Activated gamma-delta T cell treated with anti-CD3 and anti-CD28 coated beads, Interleukin-2, amount 50 U/mL, for 16 hours (primary cell): ENCODE results near the gene TNS4.

ENCODE experiments used
- DNase-seq: peaks from one replicate; pipeline ENCODE4 v3.0.0-alpha.2; 2020; ENCODE audit warnings: low read depth

Gene TNS4

DNA sequence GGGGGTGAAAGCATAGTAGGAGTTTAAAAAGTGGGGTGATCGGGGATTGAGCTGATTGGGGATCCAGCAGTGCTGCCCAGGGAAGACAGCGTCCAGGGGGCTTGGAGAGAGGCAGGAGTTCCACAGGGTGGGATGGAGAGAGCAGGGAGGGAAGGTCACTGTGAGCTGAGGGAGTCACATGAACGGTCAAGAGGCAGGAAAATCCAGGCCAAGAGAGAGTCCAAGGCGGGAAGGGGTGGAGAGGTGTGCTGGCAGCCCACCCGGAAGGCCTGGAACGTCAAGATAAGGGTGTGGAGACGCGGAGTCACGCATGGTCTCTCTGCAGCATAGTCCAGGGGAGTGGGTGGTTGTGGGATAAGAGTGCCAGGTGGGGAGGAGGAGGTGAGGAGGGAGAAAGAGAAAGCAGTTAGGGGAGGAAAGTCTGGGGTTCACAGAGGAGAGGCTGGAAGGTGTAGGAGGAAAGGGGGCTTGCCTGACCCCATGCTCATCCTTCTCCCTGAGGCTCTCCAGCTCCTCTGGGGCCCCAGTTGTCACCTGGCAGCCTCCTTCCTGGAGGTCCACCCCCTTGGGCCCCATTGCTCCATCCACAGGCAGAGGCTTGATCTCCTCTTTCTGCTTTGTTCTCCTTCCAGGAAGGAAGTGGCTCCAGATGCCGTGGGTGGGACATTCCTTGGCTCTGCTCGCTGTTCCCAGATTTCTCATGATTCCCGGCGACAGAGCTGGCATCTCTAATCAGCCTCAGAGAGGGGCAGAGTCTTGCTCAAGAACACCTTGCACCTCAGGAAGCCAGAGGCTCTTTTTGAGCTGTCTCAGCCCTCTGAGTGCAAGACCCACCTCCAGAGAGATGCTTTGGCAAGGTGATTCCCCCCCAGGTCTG, 35.1 kb upstream of the TNS4 start:
- no peak for DNase-seq

GRCh38 chr17:40535924-40536294, 34.5 kb upstream of the TNS4 start:
- no peak for DNase-seq

GRCh38 chr17:40535438-40535837, 34.0 kb upstream of the TNS4 start:
- DNase-seq, result no peak

DNA sequence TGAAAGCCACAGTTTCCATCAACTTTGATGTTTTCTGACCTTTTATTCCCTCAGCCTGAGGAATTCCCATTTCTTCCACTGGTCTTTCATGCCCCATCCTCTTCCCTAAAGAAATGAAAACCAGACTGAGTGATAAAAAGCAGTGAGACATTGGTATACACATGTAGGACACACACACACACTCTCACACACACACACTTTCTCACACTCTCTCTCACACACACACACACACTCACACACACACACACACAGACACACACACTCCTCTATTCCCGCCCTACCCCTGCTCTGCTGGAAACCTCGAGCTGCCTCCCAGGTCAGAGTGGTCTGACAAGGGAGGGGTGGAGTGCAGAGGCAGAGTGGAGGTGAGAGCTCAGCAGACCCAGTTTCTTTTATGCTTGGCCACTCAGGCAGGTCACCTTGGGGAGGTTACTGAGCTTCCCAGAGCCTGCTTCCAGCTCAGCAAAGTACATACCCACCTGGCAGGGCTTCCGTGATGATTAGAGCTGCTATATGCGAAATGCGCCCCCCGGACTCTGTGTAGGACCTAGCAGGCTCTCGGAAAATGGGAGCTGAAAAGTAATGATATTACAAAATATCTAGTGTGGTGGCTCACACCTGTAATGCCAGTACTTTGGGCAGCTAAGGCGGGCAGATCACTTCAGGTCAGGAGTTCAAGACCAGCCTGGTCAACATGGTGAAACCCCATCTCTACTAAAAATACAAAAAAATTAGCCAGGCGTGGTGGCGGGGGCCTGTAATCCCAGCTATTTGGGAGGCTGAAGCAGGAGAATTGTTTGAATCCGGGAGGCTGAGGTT, 33.2 kb upstream of the TNS4 start:
- no peak for DNase-seq

DNA sequence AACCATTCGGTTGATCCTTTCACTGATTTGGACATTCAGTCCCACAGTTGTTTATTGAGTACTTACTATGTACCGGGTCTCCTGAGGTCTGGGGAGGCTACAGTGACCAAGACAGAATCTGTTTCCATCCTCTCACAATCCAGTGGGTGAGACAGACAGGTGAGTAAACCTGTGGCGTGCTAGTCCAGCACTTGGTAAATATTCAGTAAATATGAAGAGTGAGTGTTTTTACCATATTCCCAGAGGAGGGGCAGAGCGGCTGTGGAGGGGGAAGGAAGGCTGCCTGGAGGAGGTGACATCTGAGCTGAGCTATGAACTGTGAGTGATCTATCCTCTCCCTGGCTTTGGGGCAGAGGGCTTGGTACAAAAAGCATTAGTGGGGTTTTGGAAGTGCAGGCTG, 32.5 kb upstream of the TNS4 start:
- DNase-seq, result no peak

GRCh38 chr17:40532520-40533253, 31.3 kb upstream of the TNS4 start:
- no peak for DNase-seq

DNA sequence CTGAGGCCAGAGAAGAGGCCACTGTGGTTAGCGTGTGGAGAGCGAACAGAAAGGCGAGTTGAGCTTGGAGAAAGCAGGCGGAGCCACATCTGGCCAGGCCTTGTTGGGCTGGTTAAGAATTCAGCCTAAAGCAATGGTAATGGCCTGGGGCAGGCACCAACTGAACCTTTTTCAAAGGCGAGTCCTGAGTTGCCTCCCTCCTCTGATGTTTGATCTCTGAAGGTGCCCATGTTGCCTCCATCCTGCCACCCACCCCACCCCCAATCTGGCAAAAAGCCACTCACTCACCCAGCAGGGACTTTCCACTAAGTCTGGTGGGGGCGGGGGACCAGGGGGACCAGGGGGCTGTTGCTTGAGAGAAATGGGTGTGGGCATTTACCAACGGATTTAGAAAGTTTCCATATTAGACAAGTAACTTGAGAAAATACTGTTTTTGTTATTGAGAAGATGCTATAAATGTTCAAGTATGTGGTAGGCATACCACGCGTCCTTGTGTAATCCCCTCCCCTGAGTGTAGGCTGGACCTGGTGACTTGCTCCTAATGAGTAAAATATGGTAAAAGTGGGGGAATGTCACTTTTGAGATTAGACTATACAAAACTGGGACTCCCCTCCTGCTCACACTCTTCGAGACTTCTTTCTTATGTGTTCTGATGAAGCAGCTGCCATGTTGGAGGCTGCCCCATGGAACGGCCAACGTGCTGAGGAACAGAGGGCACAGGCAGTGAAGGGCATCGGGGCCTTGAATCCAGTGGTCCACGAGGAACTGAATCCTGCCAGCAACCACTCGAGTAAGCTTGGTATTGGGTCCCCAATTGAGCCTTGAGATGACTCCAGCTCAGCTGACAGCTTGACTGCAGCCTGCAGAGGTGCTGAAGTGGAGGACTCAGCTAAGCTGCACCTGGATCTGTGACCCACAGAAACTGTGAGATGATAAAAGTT, 29.9 kb upstream of the TNS4 start:
- peak; percentile 55 for DNase-seq

- no peak for DNase-seq
Measured at GRCh38 chr17:40530531-40530994, 29.1 kb upstream of the TNS4 start.

- no peak for DNase-seq
Measured at GRCh38 chr17:40529991-40530390, 28.6 kb upstream of the TNS4 start.

DNA sequence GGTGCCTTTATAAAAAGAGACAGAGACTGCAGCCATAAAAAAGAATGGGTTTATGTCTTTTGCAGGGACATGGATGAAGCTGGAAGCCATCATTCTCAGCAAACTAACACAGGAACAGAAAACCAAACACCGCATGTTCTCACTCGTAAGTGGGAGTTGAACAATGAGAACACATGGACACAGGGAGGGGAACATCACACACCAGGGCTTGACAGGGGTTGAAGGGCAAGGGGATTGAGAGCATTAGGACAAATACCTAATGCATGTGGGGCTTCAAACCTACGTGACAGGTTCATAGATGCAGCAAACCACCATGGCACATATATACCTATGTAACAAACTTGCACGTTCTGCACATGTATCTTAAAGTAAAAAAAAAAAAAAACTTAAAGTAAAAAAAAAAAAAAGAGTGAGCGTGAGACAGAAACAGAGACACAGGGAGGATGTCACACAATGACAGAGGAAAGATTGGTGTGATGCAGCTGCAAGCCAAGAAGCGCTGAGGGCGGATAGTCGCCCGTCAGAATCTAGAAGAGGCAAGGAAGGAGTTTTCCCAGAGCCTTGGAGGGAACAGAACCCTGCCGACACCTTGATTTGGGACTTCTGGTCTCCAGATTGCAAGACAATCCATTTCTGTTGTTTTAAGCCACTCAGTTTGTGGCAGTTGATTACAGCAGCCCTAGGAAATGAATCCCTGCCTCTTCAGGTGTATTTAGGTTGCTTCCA, 27.4 kb upstream of the TNS4 start:
- no peak for DNase-seq

DNA sequence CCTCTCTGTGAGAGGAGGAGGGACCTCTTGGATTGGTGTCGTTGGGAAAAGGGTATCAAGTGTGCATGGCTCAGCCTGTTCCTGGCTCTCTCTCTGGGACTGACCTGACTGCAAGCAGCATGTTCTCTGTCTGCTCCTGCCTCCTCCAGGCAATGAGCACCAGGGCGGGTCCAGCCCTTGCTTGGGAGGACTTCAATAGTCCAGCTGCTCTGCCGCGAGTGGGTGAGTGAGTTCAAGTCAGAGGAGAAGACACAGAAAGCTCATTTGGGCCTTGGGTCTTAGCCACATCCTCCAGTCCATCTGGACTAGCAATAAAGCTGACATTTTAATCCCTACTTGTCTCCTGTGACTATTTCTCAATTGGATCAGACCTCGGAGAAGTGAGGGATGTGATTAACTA, 25.2 kb upstream of the TNS4 start:
- DNase-seq, result no peak

DNA sequence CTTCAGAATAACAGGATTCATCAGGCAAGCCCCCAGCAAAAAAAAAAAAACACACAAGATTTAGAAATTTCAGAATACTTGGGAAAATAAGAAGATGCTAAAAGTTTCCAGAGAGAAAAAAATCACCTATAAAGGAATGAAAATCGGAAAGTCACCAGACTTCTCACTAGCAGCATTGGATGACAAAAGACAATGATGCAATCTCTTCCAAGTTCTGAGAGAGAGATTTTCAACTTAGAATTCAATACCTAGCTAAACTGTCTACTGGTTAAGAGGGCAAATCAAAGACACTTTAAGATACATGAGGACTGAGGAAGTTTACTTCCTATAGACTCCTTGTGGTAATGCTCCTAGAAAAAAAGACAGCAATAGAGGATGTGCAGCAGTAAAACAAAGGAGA, 23.9 kb upstream of the TNS4 start:
- no peak for DNase-seq

- DNase-seq, result no peak
Measured at GRCh38 chr17:40524243-40524965, 23.0 kb upstream of the TNS4 start.

DNA sequence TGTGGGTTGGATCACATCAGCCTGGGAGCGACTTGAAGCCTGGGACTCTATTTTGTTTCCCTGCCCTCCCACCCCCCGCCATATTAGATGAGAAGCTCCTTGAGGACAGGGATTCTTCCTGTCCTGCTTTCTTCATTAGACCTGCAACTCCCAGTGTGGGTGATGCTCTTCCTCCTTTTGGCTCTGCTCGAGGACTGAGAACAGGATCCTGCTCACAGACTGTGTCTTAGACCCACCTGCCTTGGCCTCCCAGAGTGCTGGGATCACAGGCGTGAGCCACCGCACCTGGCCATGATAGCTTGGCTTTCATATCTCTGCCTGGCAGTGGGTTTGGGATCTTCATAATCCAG, 21.5 kb upstream of the TNS4 start:
- DNase-seq, result no peak

DNA sequence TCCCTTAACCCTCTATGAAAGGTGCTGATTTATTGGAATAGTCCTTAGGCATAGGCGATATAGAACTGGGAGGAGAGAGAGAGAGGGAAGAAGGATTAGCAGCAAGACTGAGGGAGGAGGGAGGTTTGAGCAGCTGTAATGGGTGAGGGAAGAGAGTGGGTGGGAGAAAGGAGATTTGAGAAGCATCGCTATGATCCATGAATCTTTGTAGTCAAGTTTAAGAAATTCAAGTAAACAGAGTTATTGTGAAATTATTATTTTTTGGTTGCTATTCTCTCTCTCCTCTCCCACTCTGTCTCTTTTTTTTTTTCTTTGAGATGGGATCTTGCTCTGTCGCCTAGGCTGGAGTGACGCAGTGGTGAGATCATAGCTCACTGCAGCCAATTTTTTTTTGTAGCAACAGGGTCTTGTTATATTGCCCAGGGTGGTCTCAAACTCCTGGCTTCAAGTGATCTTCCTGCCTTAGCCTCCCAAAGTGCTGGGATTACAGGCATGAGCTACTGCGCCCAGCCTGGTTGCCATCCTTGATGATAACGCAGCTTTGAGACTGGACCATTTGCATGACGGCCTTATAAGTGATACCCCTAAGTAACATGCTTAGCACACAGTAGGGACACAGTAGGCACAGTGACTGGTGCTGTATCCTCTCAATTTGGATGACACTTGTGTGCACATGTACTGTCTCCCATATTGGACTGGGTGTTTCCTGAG, 21.0 kb upstream of the TNS4 start:
- no peak for DNase-seq

GRCh38 chr17:40520991-40521453, 19.6 kb upstream of the TNS4 start:
- no peak for DNase-seq

DNA sequence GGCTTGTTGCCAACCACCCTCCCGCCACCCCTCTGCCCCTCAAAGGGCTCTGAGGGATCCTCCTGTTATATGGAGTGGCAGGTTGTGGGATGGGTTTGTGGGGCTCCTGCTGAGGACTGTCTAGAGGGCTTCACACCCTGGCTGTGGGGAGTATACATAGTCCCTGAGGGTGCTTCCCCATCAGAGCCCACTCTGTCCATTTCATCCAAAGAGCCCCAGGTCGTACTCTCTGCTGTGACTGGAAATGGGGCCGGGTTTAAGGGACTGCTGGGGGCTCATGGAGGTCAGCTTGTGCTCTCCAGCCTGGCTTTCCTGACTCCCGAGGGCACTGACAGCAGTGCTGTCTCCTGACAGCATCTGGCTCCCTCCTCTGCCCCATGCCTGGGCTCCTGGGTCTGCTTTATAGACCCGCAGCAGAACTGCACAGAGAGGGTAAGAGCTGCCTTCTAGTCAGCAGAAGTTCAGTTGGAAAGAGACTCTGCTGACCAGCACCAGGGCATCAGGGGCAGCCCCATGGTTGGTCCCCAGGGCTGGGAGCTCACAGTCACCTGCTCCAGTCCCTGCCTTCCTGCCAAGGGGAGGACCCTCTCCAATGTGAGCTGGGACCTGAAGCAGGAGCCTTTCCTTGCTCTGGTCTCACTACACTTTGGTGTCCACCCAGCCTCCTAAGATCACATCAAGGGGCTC, 17.8 kb upstream of the TNS4 start:
- no peak for DNase-seq

DNA sequence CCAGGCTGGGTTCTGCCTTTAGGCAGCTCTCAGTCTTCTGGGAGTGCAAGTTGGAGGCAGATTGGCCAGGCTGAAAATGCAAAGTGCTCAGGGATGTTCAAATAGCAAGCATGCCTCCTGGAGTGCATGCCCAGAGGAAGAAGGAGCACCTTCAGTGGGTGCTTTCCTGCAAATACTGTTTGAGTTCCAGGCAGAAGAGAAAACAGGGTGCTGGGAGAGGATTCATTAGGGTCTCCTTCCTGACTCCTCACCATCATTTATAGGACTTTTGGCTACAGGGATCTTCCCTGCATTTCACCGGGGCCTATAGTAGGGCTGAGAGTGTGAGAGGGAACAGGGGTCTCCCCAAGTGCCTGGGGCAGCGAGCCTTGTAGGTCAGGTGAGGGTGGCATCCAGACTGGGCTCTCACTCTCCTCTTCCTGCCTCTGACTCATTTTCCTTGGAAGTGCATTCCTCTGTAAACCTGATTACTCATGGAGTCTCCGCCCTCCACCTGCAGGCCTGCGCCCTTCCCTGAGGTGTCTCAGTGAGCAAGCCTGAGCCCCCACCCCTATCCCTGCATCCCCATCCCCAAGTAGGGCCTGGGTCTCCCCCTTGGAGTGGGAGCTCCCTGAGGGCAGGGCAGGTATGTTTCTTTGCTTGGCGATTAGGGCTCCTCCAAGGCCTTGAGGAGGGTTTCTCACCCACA, 17.1 kb upstream of the TNS4 start:
- no peak for DNase-seq
